Effector memory CD8-positive, alpha-beta T cell (primary cell): ENCODE measurements around the gene CHD6.

Experiments used
- ATAC-seq: fragments of 150-1000 bp; cut with Tn5 transposase; replicated peaks from 2 replicates; pipeline ENCODE4 v1.10.0; 2021; ENCODE audit warnings: mild to moderate bottlenecking, moderate library complexity
- DNase-seq, 3 experiments: peaks; one replicate each; pipeline ENCODE4 v3.0.0; 2021
- H3K27ac Mint-ChIP-seq, 2 donors: one replicate each; pipeline ENCODE4 v1.8.0; 2022; ENCODE audit warnings: mild to moderate bottlenecking in 2 of 2, mixed read lengths in 2 of 2, moderate library complexity in 2 of 2
- H3K27me3 Mint-ChIP-seq, 2 donors: one replicate each; pipeline ENCODE4 v1.8.0; 2022; ENCODE audit warnings: mixed read lengths in 2 of 2
- H3K36me3 Mint-ChIP-seq: one replicate; pipeline ENCODE4 v1.8.0; 2022; ENCODE audit warnings: mild to moderate bottlenecking, moderate library complexity, mixed read lengths; ENCODE audit not compliant: insufficient read depth
- H3K4me1 Mint-ChIP-seq, 2 donors: one replicate each; pipeline ENCODE4 v1.8.0; 2022; ENCODE audit warnings: low read depth in 2 of 2, mixed read lengths in 2 of 2
- H3K4me3 Mint-ChIP-seq, 2 donors: one replicate each; pipeline ENCODE4 v1.8.0; 2022; ENCODE audit warnings: mild to moderate bottlenecking in 2 of 2, mixed read lengths in 2 of 2, moderate library complexity in 2 of 2
- H3K9me3 Mint-ChIP-seq, 2 donors: one replicate each; pipeline ENCODE4 v1.8.0; 2022; ENCODE audit warnings: mixed read lengths in 2 of 2

CHD6 gene

GRCh38 chr20:41512624-41513023 is 105.6 kb downstream of the CHD6 start:
- H3K4me3 Mint-ChIP-seq: no peak overlapping the region
- peaks cover 26% of the 10 kb centered on the region for H3K36me3 Mint-ChIP-seq
- no peaks in the 10 kb centered on the region for H3K9me3 Mint-ChIP-seq
- DNase-seq: no peak
- H3K4me1 Mint-ChIP-seq: peaks cover 20 to 50% of the 10 kb centered on the region in 2 donors
- no peaks in the 10 kb centered on the region for H3K27me3 Mint-ChIP-seq
- ATAC-seq: no peak
- no peak overlapping the region for H3K27ac Mint-ChIP-seq

GRCh38 chr20:41510847-41511450 is 107.2 kb downstream of the CHD6 start:
- Mint-ChIP-seq H3K4me3 (no peak overlapping the region), H3K36me3 (peaks cover 28% of the 10 kb centered on the region), H3K9me3 (no peaks in the 10 kb centered on the region), H3K27me3 (no peaks in the 10 kb centered on the region), H3K27ac (no peak overlapping the region), H3K4me1 (peaks cover 20 to 47% of the 10 kb centered on the region in 2 donors)
- ATAC-seq (no peak), DNase-seq (no peak)

GRCh38 chr20:41510224-41510623 is 108.0 kb downstream of the CHD6 start:
- Mint-ChIP-seq H3K27ac (peak overlapping the region in 1 of 2 donors; percentile 20), H3K36me3 (peaks cover 28% of the 10 kb centered on the region), H3K27me3 (no peaks in the 10 kb centered on the region), H3K4me1 (peaks cover 18 to 46% of the 10 kb centered on the region in 2 donors), H3K9me3 (no peaks in the 10 kb centered on the region), H3K4me3 (no peak overlapping the region)
- no peak for ATAC-seq
- DNase-seq: no peak

GRCh38 chr20:41509316-41510200 is 108.6 kb downstream of the CHD6 start:
- Mint-ChIP-seq H3K4me1 (peaks cover 16 to 46% of the 10 kb centered on the region in 2 donors), H3K36me3 (peaks cover 24% of the 10 kb centered on the region), H3K9me3 (no peaks in the 10 kb centered on the region), H3K27me3 (no peaks in the 10 kb centered on the region), H3K4me3 (no peak overlapping the region), H3K27ac (peak overlapping the region in 1 of 2 donors; percentile 20)
- ATAC-seq (no peak), DNase-seq (no peak)

GRCh38 chr20:41508335-41508734 is 109.8 kb downstream of the CHD6 start:
- DNase-seq (no peak), ATAC-seq (no peak)
- no peak overlapping the region for H3K27ac Mint-ChIP-seq
- no peaks in the 10 kb centered on the region for H3K9me3 Mint-ChIP-seq
- H3K4me3 Mint-ChIP-seq: no peak overlapping the region
- peaks cover 20% of the 10 kb centered on the region for H3K36me3 Mint-ChIP-seq
- no peaks in the 10 kb centered on the region for H3K27me3 Mint-ChIP-seq
- peaks cover 13 to 41% of the 10 kb centered on the region in 2 donors for H3K4me1 Mint-ChIP-seq

- DNase-seq: no peak
- Mint-ChIP-seq H3K4me3 (no peak overlapping the region), H3K27ac (no peak overlapping the region), H3K27me3 (no peaks in the 10 kb centered on the region), H3K36me3 (peaks cover 18% of the 10 kb centered on the region), H3K4me1 (peaks cover 13 to 41% of the 10 kb centered on the region in 2 donors), H3K9me3 (no peaks in the 10 kb centered on the region)
- no peak for ATAC-seq
Measured at GRCh38 chr20:41507851-41508250, 110.3 kb downstream of the CHD6 start.

- DNase-seq: no peak
- Mint-ChIP-seq H3K9me3 (no peaks in the 10 kb centered on the region), H3K27me3 (no peaks in the 10 kb centered on the region), H3K27ac (no peak overlapping the region), H3K36me3 (peaks cover 16% of the 10 kb centered on the region), H3K4me3 (no peak overlapping the region), H3K4me1 (peaks cover 13 to 40% of the 10 kb centered on the region in 2 donors)
- ATAC-seq: no peak
Measured at GRCh38 chr20:41507436-41507835, 110.7 kb downstream of the CHD6 start.

GRCh38 chr20:41506192-41506915 is 111.8 kb downstream of the CHD6 start:
- H3K36me3 Mint-ChIP-seq: peaks cover 11% of the 10 kb centered on the region
- H3K27ac Mint-ChIP-seq: peak overlapping the region in 1 of 2 donors; percentile 3
- H3K27me3 Mint-ChIP-seq: no peaks in the 10 kb centered on the region
- DNase-seq (no peak), ATAC-seq (no peak)
- H3K4me1 Mint-ChIP-seq: peaks cover 9 to 32% of the 10 kb centered on the region in 2 donors
- no peaks in the 10 kb centered on the region for H3K9me3 Mint-ChIP-seq
- no peak overlapping the region for H3K4me3 Mint-ChIP-seq

- no peak for ATAC-seq
- no peaks in the 10 kb centered on the region for H3K9me3 Mint-ChIP-seq
- H3K4me3 Mint-ChIP-seq: no peak overlapping the region
- no peaks in the 10 kb centered on the region for H3K27me3 Mint-ChIP-seq
- DNase-seq: no peak
- no peak overlapping the region for H3K27ac Mint-ChIP-seq
- peaks cover 7 to 27% of the 10 kb centered on the region in 2 donors for H3K4me1 Mint-ChIP-seq
- H3K36me3 Mint-ChIP-seq: peaks cover 11% of the 10 kb centered on the region
Measured at GRCh38 chr20:41505184-41505583, 113.0 kb downstream of the CHD6 start.

- Mint-ChIP-seq H3K4me1 (peaks cover 4 to 12% of the 10 kb centered on the region in 2 donors), H3K27ac (no peak overlapping the region), H3K9me3 (no peaks in the 10 kb centered on the region), H3K27me3 (no peaks in the 10 kb centered on the region), H3K36me3 (peaks cover 18% of the 10 kb centered on the region), H3K4me3 (no peak overlapping the region)
- no peak for ATAC-seq
- no peak for DNase-seq
Measured at GRCh38 chr20:41501376-41501775, 116.8 kb downstream of the CHD6 start.

GRCh38 chr20:41499961-41500725 is 118.0 kb downstream of the CHD6 start:
- Mint-ChIP-seq H3K4me3 (no peak overlapping the region), H3K27ac (peak overlapping the region in 1 of 2 donors; percentile 35), H3K36me3 (peaks cover 18% of the 10 kb centered on the region), H3K4me1 (peaks cover 2 to 7% of the 10 kb centered on the region in 2 donors), H3K27me3 (no peaks in the 10 kb centered on the region), H3K9me3 (no peaks in the 10 kb centered on the region)
- no peak for DNase-seq
- ATAC-seq: no peak

GRCh38 chr20:41499064-41499463 is 119.1 kb downstream of the CHD6 start:
- no peaks in the 10 kb centered on the region for H3K9me3 Mint-ChIP-seq
- peaks cover 2 to 7% of the 10 kb centered on the region in 2 donors for H3K4me1 Mint-ChIP-seq
- H3K36me3 Mint-ChIP-seq: peaks cover 18% of the 10 kb centered on the region
- no peak for ATAC-seq
- no peak overlapping the region for H3K4me3 Mint-ChIP-seq
- H3K27ac Mint-ChIP-seq: no peak overlapping the region
- H3K27me3 Mint-ChIP-seq: no peaks in the 10 kb centered on the region
- no peak for DNase-seq
